ENCODE measurements around the gene CLECL1.
"Not testable (repeated sequence)": the region's sequence is repeated elsewhere in the genome, so short reads cannot be mapped to it uniquely, and the experiment has no call there.

The CLECL1 gene

GRCh38 chr12:9750276-9751203 is 17.6 kb upstream of the CLECL1 start:
- Histone ChIP-seq H3K36me3 (ENCODE audit: insufficient read depth, low read length) (no peaks in the 10 kb centered on the region), H3K4me3 (ENCODE audit: low read length) (peak overlapping the region; percentile 39), H3K27me3 (ENCODE audit: control insufficient read depth, insufficient read depth, low read length) (no peaks in the 10 kb centered on the region), H3K4me2 (ENCODE audit: low read length) (peak overlapping the region; percentile 72), H3K9ac (ENCODE audit: low read depth, low read length) (peak overlapping the region; percentile 46), H3K9me3 (replicated peaks; ENCODE audit: low read length) (no peaks in the 10 kb centered on the region), H3K4me1 (ENCODE audit: control insufficient read depth, insufficient read depth, low read length) (no peaks in the 10 kb centered on the region)

- no peak overlapping the region for H3K9ac ChIP-seq (ENCODE audit: low read depth, low read length)
- no peak overlapping the region for H3K4me2 ChIP-seq (ENCODE audit: low read length)
- H3K36me3 ChIP-seq (ENCODE audit: insufficient read depth, low read length): no peaks in the 10 kb centered on the region
- H3K4me1 ChIP-seq (ENCODE audit: control insufficient read depth, insufficient read depth, low read length): no peaks in the 10 kb centered on the region
- no peaks in the 10 kb centered on the region for H3K9me3 ChIP-seq (replicated peaks; ENCODE audit: low read length)
- H3K27me3 ChIP-seq (ENCODE audit: control insufficient read depth, insufficient read depth, low read length): no peaks in the 10 kb centered on the region
- no peak overlapping the region for H3K4me3 ChIP-seq (ENCODE audit: low read length)
Observed at GRCh38 chr12:9749640-9750039, 16.7 kb upstream of the CLECL1 start.

DNA sequence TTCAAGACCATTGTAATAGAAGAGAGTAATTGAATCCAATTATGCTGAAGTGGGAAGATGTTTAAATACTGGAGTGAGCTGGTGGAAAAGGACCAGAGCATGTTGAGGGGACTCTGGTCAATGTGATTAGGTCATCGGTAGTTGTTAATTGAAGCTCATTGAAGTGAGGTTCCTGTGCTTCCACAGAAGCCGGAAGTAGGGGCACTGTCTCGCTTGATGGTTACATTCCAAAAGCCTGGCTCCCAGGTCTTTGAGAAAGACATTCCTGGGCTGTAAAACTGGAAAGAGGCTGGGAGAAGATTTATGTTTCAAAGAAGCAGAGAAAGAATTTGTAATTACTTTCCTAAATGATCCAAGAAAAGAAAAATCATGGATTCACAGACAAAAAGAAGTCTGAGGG is 12.3 kb upstream of the CLECL1 start:
- Histone ChIP-seq H3K4me1 (ENCODE audit: control insufficient read depth, insufficient read depth, low read length) (no peaks in the 10 kb centered on the region), H3K4me2 (ENCODE audit: low read length) (no peak overlapping the region), H3K9me3 (replicated peaks; ENCODE audit: low read length) (no peaks in the 10 kb centered on the region), H3K4me3 (ENCODE audit: low read length) (no peak overlapping the region), H3K27me3 (ENCODE audit: control insufficient read depth, insufficient read depth, low read length) (no peaks in the 10 kb centered on the region), H3K9ac (ENCODE audit: low read depth, low read length) (no peak overlapping the region), H3K36me3 (ENCODE audit: insufficient read depth, low read length) (no peaks in the 10 kb centered on the region)

- no peaks in the 10 kb centered on the region for H3K27me3 ChIP-seq (ENCODE audit: control insufficient read depth, insufficient read depth, low read length)
- H3K9me3 ChIP-seq (replicated peaks; ENCODE audit: low read length): no peaks in the 10 kb centered on the region
- H3K9ac ChIP-seq (ENCODE audit: low read depth, low read length): no peak overlapping the region
- no peaks in the 10 kb centered on the region for H3K36me3 ChIP-seq (ENCODE audit: insufficient read depth, low read length)
- no peak overlapping the region for H3K4me3 ChIP-seq (ENCODE audit: low read length)
- H3K4me1 ChIP-seq (ENCODE audit: control insufficient read depth, insufficient read depth, low read length): no peaks in the 10 kb centered on the region
- no peak overlapping the region for H3K4me2 ChIP-seq (ENCODE audit: low read length)
Observed at GRCh38 chr12:9742661-9743060, 9.8 kb upstream of the CLECL1 start.

DNA sequence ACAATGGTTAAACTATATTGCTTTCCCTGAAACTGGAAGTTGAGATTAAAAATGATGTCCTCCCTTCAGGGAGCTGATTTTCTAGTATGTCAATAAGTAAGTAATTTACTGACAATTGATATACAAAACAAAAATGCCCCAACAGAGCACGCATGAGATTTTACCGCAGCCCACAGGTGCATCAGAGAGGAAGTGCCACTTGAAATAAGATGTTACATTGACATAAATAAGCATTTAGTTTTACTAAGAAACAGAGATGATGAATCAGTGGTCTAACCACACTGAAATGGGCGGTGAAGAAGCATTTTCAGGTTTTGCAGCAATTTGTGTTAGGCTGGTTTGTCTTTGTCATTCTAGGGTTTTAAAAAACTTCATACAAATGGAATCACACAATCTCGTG is 8.8 kb upstream of the CLECL1 start:
- Histone ChIP-seq H3K9ac (ENCODE audit: low read depth, low read length) (no peak overlapping the region), H3K27me3 (ENCODE audit: control insufficient read depth, insufficient read depth, low read length) (no peaks in the 10 kb centered on the region), H3K4me1 (ENCODE audit: control insufficient read depth, insufficient read depth, low read length) (no peaks in the 10 kb centered on the region), H3K36me3 (ENCODE audit: insufficient read depth, low read length) (no peaks in the 10 kb centered on the region), H3K9me3 (replicated peaks; ENCODE audit: low read length) (no peaks in the 10 kb centered on the region), H3K4me3 (ENCODE audit: low read length) (no peak overlapping the region), H3K4me2 (ENCODE audit: low read length) (no peak overlapping the region)

GRCh38 chr12:9740106-9740750 is 7.3 kb upstream of the CLECL1 start:
- Histone ChIP-seq H3K27me3 (ENCODE audit: control insufficient read depth, insufficient read depth, low read length) (no peaks in the 10 kb centered on the region), H3K4me3 (ENCODE audit: low read length) (no peak overlapping the region), H3K36me3 (ENCODE audit: insufficient read depth, low read length) (no peaks in the 10 kb centered on the region), H3K4me2 (ENCODE audit: low read length) (peak overlapping the region; percentile 35), H3K4me1 (ENCODE audit: control insufficient read depth, insufficient read depth, low read length) (no peaks in the 10 kb centered on the region), H3K9me3 (replicated peaks; ENCODE audit: low read length) (no peaks in the 10 kb centered on the region), H3K9ac (ENCODE audit: low read depth, low read length) (no peak overlapping the region)

DNA sequence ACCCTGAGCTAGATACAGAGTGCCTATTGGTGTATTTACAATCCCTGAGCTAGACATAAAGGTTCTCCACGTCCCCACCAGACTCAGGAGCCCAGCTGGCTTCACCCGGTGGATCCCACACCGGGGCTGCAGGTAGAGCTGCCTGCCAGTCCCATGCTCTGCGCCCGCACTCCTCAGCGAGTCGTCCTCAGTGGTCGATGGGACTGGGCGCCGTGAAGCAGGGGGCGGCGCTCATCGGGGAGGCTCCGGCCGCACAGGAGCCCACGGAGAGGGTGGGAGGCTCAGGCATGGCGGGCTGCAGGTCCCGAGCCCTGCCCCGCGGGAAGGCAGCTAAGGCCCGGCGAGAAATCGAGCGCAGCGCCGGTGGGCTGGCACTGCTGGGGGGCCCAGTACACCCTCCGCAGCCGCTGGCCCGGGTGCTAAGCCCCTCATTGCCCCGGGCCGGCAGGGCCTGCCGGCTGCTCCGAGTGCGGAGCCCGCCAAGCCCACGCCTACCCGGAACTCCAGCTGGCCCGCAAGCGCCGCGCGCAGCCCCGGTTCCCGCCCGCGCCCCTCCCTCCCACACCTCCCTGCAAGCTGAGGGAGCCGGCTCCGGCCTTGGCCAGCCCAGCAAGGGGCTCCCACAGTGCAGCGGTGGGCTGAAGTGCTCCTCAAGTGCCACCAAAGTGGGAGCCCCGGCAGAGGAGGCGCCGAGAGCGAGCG is 6.7 kb upstream of the CLECL1 start:
- H3K9me3 ChIP-seq (replicated peaks; ENCODE audit: low read length); H3K4me1 ChIP-seq (ENCODE audit: control insufficient read depth, insufficient read depth, low read length); H3K9ac ChIP-seq (ENCODE audit: low read depth, low read length); H3K36me3 ChIP-seq (ENCODE audit: insufficient read depth, low read length); H3K27me3 ChIP-seq (ENCODE audit: control insufficient read depth, insufficient read depth, low read length); H3K4me3 ChIP-seq (ENCODE audit: low read length): not testable (repeated sequence)
- peak overlapping the region; percentile 35 for H3K4me2 ChIP-seq (ENCODE audit: low read length)

GRCh38 chr12:9738905-9739304 is 6.0 kb upstream of the CLECL1 start:
- not testable (repeated sequence) for H3K36me3 ChIP-seq (ENCODE audit: insufficient read depth, low read length); H3K9me3 ChIP-seq (replicated peaks; ENCODE audit: low read length); H3K4me3 ChIP-seq (ENCODE audit: low read length); H3K4me2 ChIP-seq (ENCODE audit: low read length); H3K4me1 ChIP-seq (ENCODE audit: control insufficient read depth, insufficient read depth, low read length); H3K27me3 ChIP-seq (ENCODE audit: control insufficient read depth, insufficient read depth, low read length); H3K9ac ChIP-seq (ENCODE audit: low read depth, low read length)

GRCh38 chr12:9736936-9737705 is 4.2 kb upstream of the CLECL1 start:
- Histone ChIP-seq H3K4me1 (ENCODE audit: control insufficient read depth, insufficient read depth, low read length) (no peaks in the 10 kb centered on the region), H3K36me3 (ENCODE audit: insufficient read depth, low read length) (no peaks in the 10 kb centered on the region), H3K9ac (ENCODE audit: low read depth, low read length) (no peak overlapping the region), H3K4me2 (ENCODE audit: low read length) (no peak overlapping the region), H3K4me3 (ENCODE audit: low read length) (no peak overlapping the region), H3K27me3 (ENCODE audit: control insufficient read depth, insufficient read depth, low read length) (no peaks in the 10 kb centered on the region), H3K9me3 (replicated peaks; ENCODE audit: low read length) (no peaks in the 10 kb centered on the region)

GRCh38 chr12:9735601-9736000 is 2.7 kb upstream of the CLECL1 start:
- H3K4me2 ChIP-seq (ENCODE audit: low read length): no peak overlapping the region
- H3K9me3 ChIP-seq (replicated peaks; ENCODE audit: low read length): no peaks in the 10 kb centered on the region
- no peaks in the 10 kb centered on the region for H3K4me1 ChIP-seq (ENCODE audit: control insufficient read depth, insufficient read depth, low read length)
- H3K9ac ChIP-seq (ENCODE audit: low read depth, low read length): no peak overlapping the region
- H3K36me3 ChIP-seq (ENCODE audit: insufficient read depth, low read length): no peaks in the 10 kb centered on the region
- H3K4me3 ChIP-seq (ENCODE audit: low read length): no peak overlapping the region
- no peaks in the 10 kb centered on the region for H3K27me3 ChIP-seq (ENCODE audit: control insufficient read depth, insufficient read depth, low read length)

GRCh38 chr12:9731797-9732196 is 1.1 kb downstream of the CLECL1 start:
- no peaks in the 10 kb centered on the region for H3K36me3 ChIP-seq (ENCODE audit: insufficient read depth, low read length)
- no peaks in the 10 kb centered on the region for H3K27me3 ChIP-seq (ENCODE audit: control insufficient read depth, insufficient read depth, low read length)
- H3K9me3 ChIP-seq (replicated peaks; ENCODE audit: low read length): no peaks in the 10 kb centered on the region
- H3K9ac ChIP-seq (ENCODE audit: low read depth, low read length): no peak overlapping the region
- no peaks in the 10 kb centered on the region for H3K4me1 ChIP-seq (ENCODE audit: control insufficient read depth, insufficient read depth, low read length)
- no peak overlapping the region for H3K4me3 ChIP-seq (ENCODE audit: low read length)
- no peak overlapping the region for H3K4me2 ChIP-seq (ENCODE audit: low read length)

Measured in skeletal muscle satellite cell (primary cell).